ENCODE results near the gene DCLK2. TPM values are rescaled to one million over a fixed set of nuclear protein-coding genes. Genes with fewer than 3 reads are reported as not detected.
A peak's percentile ranks its signal among the peaks of the same experiment; 100 is the strongest.

The DCLK2 gene
- total RNA-seq, 2 experiments from 2014 or later = not detected

- CTCF ChIA-PET (ENCODE audit: unreplicated experiment) = no interaction called here
- Histone ChIP-seq H3K9me3 (ENCODE audit: low read length) (no peaks in the 10 kb centered on the region), H3K36me3 (ENCODE audit: insufficient read depth, low read length) (no peaks in the 10 kb centered on the region), H2AFZ (ENCODE audit: low read length) (no peak overlapping the region), H3K4me3 (ENCODE audit: low read depth, low read length, poor library complexity, severe bottlenecking) (no peak overlapping the region), H3K79me2 (ENCODE audit: insufficient read depth, low read depth, low read length) (no peaks in the 10 kb centered on the region), H3K27ac (ENCODE audit: low read depth, low read length, poor library complexity, severe bottlenecking) (no peak overlapping the region), H4K20me1 (ENCODE audit: insufficient read depth, low read length) (no peaks in the 10 kb centered on the region), H3K4me2 (ENCODE audit: low read length) (no peak overlapping the region), H3K9me2 (ENCODE audit: insufficient read depth, low read length) (no peaks in the 10 kb centered on the region), H3K4me1 (ENCODE audit: insufficient read depth, low read length, poor library complexity, severe bottlenecking) (no peaks in the 10 kb centered on the region)
- POLR2A ChIA-PET = interaction anchor here (1.7 kb wide), 1 partner anchor 9 kb away, joined by 3 read pairs; no protein-coding TSS in a partner anchor
- TF ChIP-seq CTCF (conservative IDR thresholded peaks at IDR 0.05; ENCODE audit: low read length) (no peak), EZH2phosphoT487 (IDR thresholded peaks at IDR 0.05; ENCODE audit: borderline replicate concordance, low read depth, low read length) (no peak)
- no TSS peak for BruUV-seq (replicated peaks)
- no peak for DNase-seq (ENCODE audit: low spot score)
- intact Hi-C loops (cut with micrococcal nuclease; ENCODE audit: unreplicated experiment) = no loop called here
Observed at GRCh38 chr4:150207871-150208270, 129.6 kb downstream of the DCLK2 start.

GRCh38 chr4:150209140-150209829, 131.0 kb downstream of the DCLK2 start:
- no peaks in the 10 kb centered on the region for H4K20me1 ChIP-seq (ENCODE audit: insufficient read depth, low read length)
- intact Hi-C loops (cut with micrococcal nuclease; ENCODE audit: unreplicated experiment) = no loop called here
- CTCF ChIA-PET (ENCODE audit: unreplicated experiment) = no interaction called here
- no peak overlapping the region for H3K4me3 ChIP-seq (ENCODE audit: low read depth, low read length, poor library complexity, severe bottlenecking)
- DNase-seq (ENCODE audit: low spot score) = peak; percentile 21
- no peaks in the 10 kb centered on the region for H3K9me3 ChIP-seq (ENCODE audit: low read length)
- no peak overlapping the region for H2AFZ ChIP-seq (ENCODE audit: low read length)
- no TSS peak for BruUV-seq (replicated peaks)
- peak; percentile 71 for TF ChIP-seq CTCF (conservative IDR thresholded peaks at IDR 0.05; ENCODE audit: low read length)
- no peak for TF ChIP-seq EZH2phosphoT487 (IDR thresholded peaks at IDR 0.05; ENCODE audit: borderline replicate concordance, low read depth, low read length)
- H3K9me2 ChIP-seq (ENCODE audit: insufficient read depth, low read length) = no peaks in the 10 kb centered on the region
- H3K4me2 ChIP-seq (ENCODE audit: low read length) = no peak overlapping the region
- H3K4me1 ChIP-seq (ENCODE audit: insufficient read depth, low read length, poor library complexity, severe bottlenecking) = no peaks in the 10 kb centered on the region
- no peaks in the 10 kb centered on the region for H3K79me2 ChIP-seq (ENCODE audit: insufficient read depth, low read depth, low read length)
- no peak overlapping the region for H3K27ac ChIP-seq (ENCODE audit: low read depth, low read length, poor library complexity, severe bottlenecking)
- H3K36me3 ChIP-seq (ENCODE audit: insufficient read depth, low read length) = no peaks in the 10 kb centered on the region
- POLR2A ChIA-PET = interaction anchor here (0.7 to 1.7 kb wide), 3 partner anchors 8 to 25 kb away, joined by 3 to 4 read pairs (median 3); no protein-coding TSS in a partner anchor

- H3K79me2 ChIP-seq (ENCODE audit: insufficient read depth, low read depth, low read length) = no peaks in the 10 kb centered on the region
- H4K20me1 ChIP-seq (ENCODE audit: insufficient read depth, low read length) = no peaks in the 10 kb centered on the region
- no peaks in the 10 kb centered on the region for H3K9me3 ChIP-seq (ENCODE audit: low read length)
- H3K36me3 ChIP-seq (ENCODE audit: insufficient read depth, low read length) = no peaks in the 10 kb centered on the region
- POLR2A ChIA-PET = interaction anchor here (0.6 kb wide), 2 partner anchors 206 to 280 kb away, joined by 3 read pairs; no protein-coding TSS in a partner anchor
- CTCF ChIA-PET (ENCODE audit: unreplicated experiment) = no interaction called here
- H3K4me2 ChIP-seq (ENCODE audit: low read length) = no peak overlapping the region
- DNase-seq (ENCODE audit: low spot score) = no peak
- no peaks in the 10 kb centered on the region for H3K4me1 ChIP-seq (ENCODE audit: insufficient read depth, low read length, poor library complexity, severe bottlenecking)
- H3K4me3 ChIP-seq (ENCODE audit: low read depth, low read length, poor library complexity, severe bottlenecking) = no peak overlapping the region
- no peak overlapping the region for H3K27ac ChIP-seq (ENCODE audit: low read depth, low read length, poor library complexity, severe bottlenecking)
- no TSS peak for BruUV-seq (replicated peaks)
- H2AFZ ChIP-seq (ENCODE audit: low read length) = no peak overlapping the region
- H3K9me2 ChIP-seq (ENCODE audit: insufficient read depth, low read length) = no peaks in the 10 kb centered on the region
- no peak for TF ChIP-seq CTCF (conservative IDR thresholded peaks at IDR 0.05; ENCODE audit: low read length)
- no peak for TF ChIP-seq EZH2phosphoT487 (IDR thresholded peaks at IDR 0.05; ENCODE audit: borderline replicate concordance, low read depth, low read length)
- intact Hi-C loops (cut with micrococcal nuclease; ENCODE audit: unreplicated experiment) = no loop called here
Observed at GRCh38 chr4:150211016-150211415, 132.8 kb downstream of the DCLK2 start.

All from OCI-LY7 (cell line).